Panc1 (cell line): ENCODE results near the gene ERVFRD-1.

Experiments used
- POLR2AphosphoS5 ChIP-seq: IDR thresholded peaks from 2 replicates; pipeline ENCODE4 v1.6.1; 2012; ENCODE audit warnings: mild to moderate bottlenecking, low read depth, low read length, moderate library complexity
- SIN3A ChIP-seq: IDR thresholded peaks from 2 replicates; pipeline ENCODE4 v1.6.1; 2012; ENCODE audit warnings: low read depth, mild to moderate bottlenecking, low read length, moderate library complexity, borderline replicate concordance; ENCODE audit not compliant: insufficient read depth
- TF ChIP-seq, protein P1 (sequence below): fragments of 450-650 bp; IDR thresholded peaks from 2 replicates; pipeline ENCODE4 v1.5.1; 2017; ENCODE audit warnings: mild to moderate bottlenecking

DNA sequence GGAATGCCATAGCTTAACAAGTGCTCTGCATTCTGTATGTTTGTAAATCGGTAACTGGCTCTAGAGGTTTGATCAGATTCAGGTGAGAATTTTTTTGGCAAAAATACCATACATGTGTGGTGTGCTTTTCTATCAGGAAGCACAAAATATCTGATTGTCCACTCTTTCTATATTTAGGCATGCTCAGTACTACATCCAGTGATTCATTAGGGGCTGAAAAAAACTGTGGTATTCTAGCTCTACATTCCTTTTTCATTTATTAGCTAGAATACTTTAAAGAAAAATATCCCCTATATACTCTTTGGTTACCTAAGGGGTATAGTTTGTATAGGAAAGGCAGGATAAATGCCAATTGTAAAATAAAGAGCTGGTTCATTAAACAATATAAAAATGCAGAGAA lies 56.8 kb downstream of the ERVFRD-1 start:
- TF ChIP-seq, protein P1, sequence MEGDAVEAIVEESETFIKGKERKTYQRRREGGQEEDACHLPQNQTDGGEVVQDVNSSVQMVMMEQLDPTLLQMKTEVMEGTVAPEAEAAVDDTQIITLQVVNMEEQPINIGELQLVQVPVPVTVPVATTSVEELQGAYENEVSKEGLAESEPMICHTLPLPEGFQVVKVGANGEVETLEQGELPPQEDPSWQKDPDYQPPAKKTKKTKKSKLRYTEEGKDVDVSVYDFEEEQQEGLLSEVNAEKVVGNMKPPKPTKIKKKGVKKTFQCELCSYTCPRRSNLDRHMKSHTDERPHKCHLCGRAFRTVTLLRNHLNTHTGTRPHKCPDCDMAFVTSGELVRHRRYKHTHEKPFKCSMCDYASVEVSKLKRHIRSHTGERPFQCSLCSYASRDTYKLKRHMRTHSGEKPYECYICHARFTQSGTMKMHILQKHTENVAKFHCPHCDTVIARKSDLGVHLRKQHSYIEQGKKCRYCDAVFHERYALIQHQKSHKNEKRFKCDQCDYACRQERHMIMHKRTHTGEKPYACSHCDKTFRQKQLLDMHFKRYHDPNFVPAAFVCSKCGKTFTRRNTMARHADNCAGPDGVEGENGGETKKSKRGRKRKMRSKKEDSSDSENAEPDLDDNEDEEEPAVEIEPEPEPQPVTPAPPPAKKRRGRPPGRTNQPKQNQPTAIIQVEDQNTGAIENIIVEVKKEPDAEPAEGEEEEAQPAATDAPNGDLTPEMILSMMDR: no peak
- TF ChIP-seq POLR2AphosphoS5 (no peak), SIN3A (no peak)
